K562 (cell line): ENCODE data around the gene SERAC1. TPM values are rescaled to one million over a fixed set of nuclear protein-coding genes. Genes with fewer than 3 reads are reported as not detected.
"Not testable (repeated sequence)": the region's sequence is repeated elsewhere in the genome, so short reads cannot be mapped to it uniquely, and the experiment has no call there.

Source experiments
- ATAC-seq: fragments of 200-7000 bp; cut with Tn5 transposase; 3 replicates; pipeline ENCODE4 v1.9.1; 2020; ENCODE audit warnings: moderate library complexity
- BruUV-seq: library from RNA; stranded (reverse); fragments of 400-500 nt; replicated peaks from 2 replicates; lab custom pipeline; 2021; lab: Mats Ljungman, UMichigan
- CTCF ChIA-PET: fragments of 300-600 bp; formaldehyde crosslinking; extraction: SDS; loops from one replicate; lab custom pipeline; 2021; ENCODE audit warnings: low intra/inter-chr PET ratio; lab: Yijun Ruan, JAX
- POLR2A ChIA-PET: fragments of 300-600, 350-650 bp; sonication (Branson Sonifier 250); formaldehyde crosslinking; extraction: SDS; loops from one replicate; lab custom pipeline; 2021; ENCODE audit warnings: antibody characterized with exemption, inconsistent platforms; lab: Yijun Ruan, JAX
- DNase-seq, 4 experiments: peaks; one replicate each; pipeline versions ENCODE4 v3.0.0 to v3.0.0-alpha.2; 2011 to 2018; ENCODE audit warnings: low spot score in 3 of 4, mixed read lengths in 3 of 4; ENCODE audit errors: extremely low read depth in 1 of 4
- FAIRE-seq: peaks from 2 replicates; lab custom pipeline; 2011; peaks lifted over from hg19 to GRCh38; lab: Jason Lieb, UNC
- H2AFZ ChIP-seq: 2 replicates; pipeline ENCODE4 v1.6.0; 2011; ENCODE audit warnings: low read depth, low read length, control low read depth, inconsistent platforms
- H3K27ac ChIP-seq: fragments of 200-600 bp; 3 replicates; pipeline ENCODE4 v1.8.0; 2011; ENCODE audit warnings: low read depth, mild to moderate bottlenecking, control low read depth, inconsistent platforms, low read length, moderate library complexity, mixed read lengths; ENCODE audit errors: extremely low read depth
- H3K27me3 ChIP-seq, 2 experiments: fragments of 300-600 bp in 1 of 2; 2 replicates in 1 of 2; 3 replicates in 1 of 2; pipeline versions ENCODE4 v1.6.0 to v1.8.0; 2011; ENCODE audit warnings: inconsistent platforms in 2 of 2, low read length in 2 of 2, mild to moderate bottlenecking in 1 of 2, mixed read lengths in 1 of 2, moderate library complexity in 1 of 2; ENCODE audit not compliant: control insufficient read depth in 2 of 2, insufficient read depth in 2 of 2
- H3K36me3 ChIP-seq: fragments of 300-600 bp; 3 replicates; pipeline ENCODE4 v1.8.0; 2011; ENCODE audit warnings: mild to moderate bottlenecking, low read length, inconsistent platforms; ENCODE audit not compliant: control insufficient read depth, insufficient read depth
- H3K4me1 ChIP-seq, 2 experiments: fragments of 200-600 bp in 1 of 2; replicated peaks in 1 of 2; 2 replicates in 1 of 2; 3 replicates in 1 of 2; pipeline versions ENCODE4 v1.5.1 to v1.8.0; 2011; ENCODE audit warnings: inconsistent platforms in 2 of 2, low read length in 2 of 2, mild to moderate bottlenecking in 1 of 2, mixed read lengths in 1 of 2, moderate library complexity in 1 of 2; ENCODE audit not compliant: control insufficient read depth in 2 of 2, insufficient read depth in 2 of 2
- H3K4me2 ChIP-seq: 2 replicates; pipeline ENCODE4 v1.6.1; 2011; ENCODE audit warnings: low read length, control low read depth, inconsistent platforms, mixed read lengths; ENCODE audit not compliant: insufficient read depth
- H3K4me3 ChIP-seq: fragments of 200-600 bp; sonication (generic), shearing (Covaris generic); 2 replicates; pipeline ENCODE4 v1.5.1; 2016; ENCODE audit warnings: control low read depth, inconsistent platforms
- H3K79me2 ChIP-seq: fragments of 200-600 bp; 3 replicates; pipeline ENCODE4 v1.8.0; 2011; ENCODE audit warnings: low read length, inconsistent platforms; ENCODE audit not compliant: control insufficient read depth, insufficient read depth
- H3K9ac ChIP-seq, 2 experiments: 2 replicates each; pipeline versions ENCODE4 v1.6.0 to v1.6.1; 2011; ENCODE audit warnings: low read depth in 2 of 2, low read length in 2 of 2, control low read depth in 1 of 2, inconsistent platforms in 1 of 2, mild to moderate bottlenecking in 1 of 2, mixed read lengths in 1 of 2; ENCODE audit not compliant: insufficient read depth in 1 of 2
- H3K9me1 ChIP-seq: one replicate; pipeline ENCODE4 v1.6.0; 2011; ENCODE audit warnings: inconsistent platforms, mild to moderate bottlenecking, low read length, moderate library complexity; ENCODE audit not compliant: control insufficient read depth, insufficient read depth
- H3K9me3 ChIP-seq: replicated peaks from 2 replicates; pipeline ENCODE4 v1.5.1; 2011; ENCODE audit warnings: low read depth, low read length, inconsistent platforms; ENCODE audit not compliant: control insufficient read depth, insufficient read depth
- H4K20me1 ChIP-seq: replicated peaks from 2 replicates; pipeline ENCODE4 v1.6.1; 2011; ENCODE audit warnings: low read length, inconsistent platforms, mixed read lengths; ENCODE audit not compliant: control insufficient read depth, insufficient read depth
- RFX1 ChIP-seq: fragments of 450-650 bp; IDR thresholded peaks from 2 replicates; pipeline ENCODE4 v1.6.1; 2016; ENCODE audit warnings: mild to moderate bottlenecking, moderate library complexity
- THRB ChIP-seq: fragments of 450-650 bp; formaldehyde crosslinking; conservative IDR thresholded peaks from 2 replicates; pipeline ENCODE4 v1.4.0; 2022; ENCODE audit warnings: mild to moderate bottlenecking, missing genetic modification characterization
- WGBS: fragments of 100-300 bp; shearing (Covaris generic); methylation state at CpG from one replicate; pipeline ENCODE4 v1.1.6; 2016; ENCODE audit warnings: low coverage, mixed read lengths; ENCODE audit not compliant: insufficient coverage; ENCODE audit errors: missing lambda C conversion rate; 5-methylcytosine and 5-hydroxymethylcytosine counted together
- in situ Hi-C: fragments of 300-500 bp; cut with MboI; formaldehyde crosslinking; loops from 4 replicates; pipeline ENCODE4 v1.15.0; 2018; ENCODE audit warnings: inconsistent platforms, mixed read lengths
- intact Hi-C: fragments of 100-400 bp; cut with micrococcal nuclease; formaldehyde crosslinking; loops from 2 replicates; pipeline ENCODE4 v1.14.2; 2022
- polyA plus RNA-seq, 8 experiments: library from polyadenylated mRNA; depleted of rRNA in 4 of 8; stranded (reverse) in 5 of 8; unstranded in 3 of 8; fragments of >200 nt; fragmentation: Nextera tagmentation in 2 of 8; fragmentation: Illumina TruSeq in 1 of 8; extraction: Ambion mirVana in 2 of 8; extraction: Trizol in 1 of 8; gene quantifications; 2 replicates each; pipeline versions ENCODE4 v1.2.1 to v1.2.3, GENCODE V29; 2011 to 2014; ENCODE audit warnings: inconsistent platforms in 1 of 8, missing spikeins in 1 of 8
- total RNA-seq, 7 experiments: library from RNA; depleted of rRNA in 6 of 7; stranded (reverse); fragments of >200 nt in 6 of 7; fragmentation: Illumina TruSeq in 2 of 7; extraction: Trizol in 2 of 7; gene quantifications; 2 replicates each; pipeline versions ENCODE4 v1.2.1 to v1.2.3, GENCODE V29; 2011 to 2021; ENCODE audit warnings: low replicate concordance in 1 of 7

Gene SERAC1
- total and polyA plus RNA-seq, 9 of the 15 experiments (the other 6 are each of a cell fraction or from before 2014, with no cell fraction given) = 1.8 to 6.2 (median 2.8) TPM

- H4K20me1 ChIP-seq, ATAC-seq, H3K36me3 ChIP-seq, H3K27me3 ChIP-seq, H3K4me3 ChIP-seq, DNase-seq, in situ Hi-C loops, intact Hi-C loops, H3K9me3 ChIP-seq, H2AFZ ChIP-seq, H3K4me1 ChIP-seq, H3K27ac ChIP-seq, CTCF ChIA-PET, H3K79me2 ChIP-seq, H3K9ac ChIP-seq, H3K4me2 ChIP-seq, H3K9me1 ChIP-seq, BruUV-seq, FAIRE-seq: not testable (repeated sequence)
- 82% methylated on average over 7 of the region's 7 CpGs for WGBS
- POLR2A ChIA-PET = interaction anchor here (0.6 to 1.0 kb wide), 2 partner anchors 10 to 1112 kb away, joined by 3 read pairs; no protein-coding TSS in a partner anchor
Observed at GRCh38 chr6:158152025-158152424, 16.0 kb downstream of the SERAC1 start.

DNA sequence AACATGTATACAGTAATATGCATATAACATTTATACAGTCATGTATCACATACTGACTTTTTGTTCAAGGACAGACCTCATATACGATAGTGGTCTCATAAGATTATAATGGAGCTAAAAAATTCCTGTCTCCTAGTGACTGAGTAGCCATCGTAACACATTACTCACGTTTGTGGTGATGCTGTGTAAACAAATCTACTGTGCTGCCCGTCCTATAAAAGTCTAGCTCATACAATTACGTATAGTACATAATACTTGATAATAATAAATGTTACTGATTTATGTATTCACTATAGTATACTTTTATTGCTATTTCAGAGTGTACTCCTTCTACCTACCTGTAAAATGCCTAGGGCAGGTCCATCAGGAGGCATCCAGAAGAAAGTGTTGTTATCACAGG is 17.4 kb downstream of the SERAC1 start:
- H3K9ac ChIP-seq = no peak overlapping the region
- H3K27ac ChIP-seq = no peak overlapping the region
- no peak overlapping the region for H3K4me2 ChIP-seq
- H2AFZ ChIP-seq = no peak overlapping the region
- H3K9me1 ChIP-seq = no peaks in the 10 kb centered on the region
- no peaks in the 10 kb centered on the region for H3K9me3 ChIP-seq
- DNase-seq = no peak
- no peaks in the 10 kb centered on the region for H4K20me1 ChIP-seq
- H3K36me3 ChIP-seq = no peaks in the 10 kb centered on the region
- FAIRE-seq = no peak
- no peak for TF ChIP-seq THRB (CRISPR knock-in tag)
- TF ChIP-seq RFX1 = peak; percentile 17; the same call in 1 of the 2 replicates
- H3K4me1 ChIP-seq = no peaks in the 10 kb centered on the region
- no peaks in the 10 kb centered on the region for H3K27me3 ChIP-seq
- BruUV-seq = no TSS peak
- no peak for ATAC-seq
- no peaks in the 10 kb centered on the region for H3K79me2 ChIP-seq
- 56% methylated on average over 5 of the region's 5 CpGs for WGBS
- in situ Hi-C loops = no loop called here
- ChIA-PET POLR2A (interaction anchor here (2.1 kb wide), 1 partner anchor 9 kb away, joined by 10 read pairs; no protein-coding TSS in a partner anchor), CTCF (no interaction called here)
- no peak overlapping the region for H3K4me3 ChIP-seq
- intact Hi-C loops = no loop called here
